ENCODE results near the gene RNLS.

RNLS gene

DNA sequence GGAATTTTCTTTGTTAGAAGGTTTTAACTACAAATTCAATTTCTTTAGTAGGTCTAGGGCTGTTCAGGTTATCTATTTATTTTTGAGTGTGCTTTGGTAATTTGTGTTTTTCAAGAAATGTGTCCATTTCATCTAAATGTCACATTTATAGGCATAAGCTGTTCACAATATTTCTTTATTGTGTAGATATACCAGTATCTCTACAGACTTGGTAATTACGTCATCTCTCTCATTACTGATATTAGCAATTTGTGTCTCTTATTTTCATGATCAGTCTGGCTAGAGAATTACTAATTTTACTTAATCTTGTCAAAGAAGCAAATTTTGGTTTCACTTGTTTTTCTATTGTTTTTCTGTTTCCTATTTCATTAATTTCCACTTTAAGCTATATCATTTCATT lies 152.0 kb downstream of the RNLS start:
- DNase-seq (ENCODE audit: low read depth in 2 of 2) = no peak

DNA sequence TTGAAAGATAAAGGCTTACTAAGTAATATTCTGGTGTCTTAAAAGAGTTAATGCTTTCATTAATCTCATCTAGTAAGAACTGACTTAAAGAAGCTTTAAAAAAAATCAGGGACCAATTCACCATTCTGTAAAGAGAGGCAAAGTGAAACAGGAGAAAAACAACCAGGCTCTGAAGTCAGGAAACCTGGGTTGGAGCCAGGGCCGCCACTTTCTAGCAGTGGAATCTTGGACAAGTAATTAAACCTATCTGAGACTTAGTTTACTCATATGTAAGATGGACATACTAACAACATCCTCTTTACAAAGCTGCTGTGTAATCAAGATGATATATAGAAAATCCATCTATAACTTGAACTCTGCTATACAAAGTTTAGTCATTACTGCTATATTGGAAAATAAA lies 154.1 kb downstream of the RNLS start:
- DNase-seq (ENCODE audit: low read depth in 2 of 2) = no peak

DNA sequence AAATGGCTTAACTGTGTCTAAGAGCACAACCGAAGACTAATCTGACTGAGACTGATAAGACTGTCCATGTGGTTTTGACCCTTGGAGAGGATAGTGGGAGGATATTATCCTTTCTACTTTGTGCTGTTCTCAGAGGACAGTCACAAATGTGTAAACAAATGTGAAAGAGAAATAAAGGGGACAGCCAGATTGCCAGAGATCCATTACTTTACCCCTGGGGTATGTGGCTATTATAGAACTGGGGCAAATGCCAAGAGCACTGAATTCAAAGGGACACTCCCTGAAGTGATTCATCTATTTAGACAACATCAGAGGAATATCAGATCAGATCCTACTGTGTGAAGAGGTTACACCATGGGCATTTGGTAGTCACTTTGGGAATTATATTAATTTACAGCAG lies 154.7 kb downstream of the RNLS start:
- no peak for DNase-seq (ENCODE audit: low read depth in 2 of 2)

DNA sequence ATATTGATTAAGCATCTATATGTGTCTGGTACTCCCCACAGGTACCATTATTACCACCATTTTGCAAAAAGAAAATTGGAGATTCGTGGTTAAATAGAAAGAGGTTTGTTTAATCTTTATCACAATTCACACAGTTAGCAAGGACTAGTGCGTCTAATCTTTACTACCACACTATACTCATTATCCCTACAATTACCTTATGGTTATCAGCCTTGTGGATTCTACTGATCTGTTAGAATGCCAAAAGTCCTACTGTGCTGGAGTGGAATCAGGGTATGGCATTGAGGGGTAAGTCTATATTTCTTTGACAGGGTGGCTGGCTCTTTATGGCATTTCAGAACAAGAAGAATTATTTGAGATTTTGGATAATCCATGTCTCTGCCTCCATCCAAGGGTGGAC lies 156.1 kb downstream of the RNLS start:
- no peak for DNase-seq (ENCODE audit: low read depth in 2 of 2)

DNA sequence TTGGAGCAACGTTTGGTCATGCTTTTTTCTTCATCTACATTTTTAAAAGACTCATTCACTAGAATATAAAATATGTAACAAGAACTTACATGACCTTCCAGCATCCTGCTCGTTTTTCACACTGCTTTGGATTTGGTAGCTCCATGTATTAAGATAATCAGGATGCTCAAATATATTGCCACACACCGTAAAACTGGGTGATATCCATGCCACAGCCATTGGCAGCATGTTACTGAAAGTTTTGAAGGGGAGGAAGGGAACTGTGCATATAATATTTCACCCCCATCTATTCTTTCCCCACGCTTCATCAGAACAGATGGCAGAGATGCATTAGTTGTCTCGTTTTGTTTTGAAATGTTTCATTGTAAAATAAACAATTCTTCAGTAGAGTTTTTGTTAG lies 158.2 kb downstream of the RNLS start:
- DNase-seq (ENCODE audit: low read depth in 2 of 2) = no peak

DNA sequence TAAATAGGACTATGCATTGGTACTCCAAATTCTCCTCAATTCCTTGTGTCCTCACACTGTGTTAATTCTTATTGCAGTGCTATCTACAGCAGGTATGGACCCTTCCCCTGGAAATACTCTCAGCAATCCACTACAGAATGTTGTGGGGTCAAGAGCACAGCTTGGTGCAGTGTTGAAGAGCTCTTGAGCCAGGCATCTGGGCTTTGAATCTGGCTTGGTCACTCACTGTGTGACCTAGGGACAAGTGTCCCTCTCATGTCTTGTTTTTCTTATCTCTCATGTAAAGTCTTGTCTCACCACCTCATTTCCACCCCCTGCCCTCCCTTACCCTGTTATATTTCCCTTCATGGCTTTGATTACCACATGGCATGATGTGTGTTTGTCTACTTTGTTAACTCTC lies 159.4 kb downstream of the RNLS start:
- DNase-seq (ENCODE audit: low read depth in 2 of 2) = no peak

DNA sequence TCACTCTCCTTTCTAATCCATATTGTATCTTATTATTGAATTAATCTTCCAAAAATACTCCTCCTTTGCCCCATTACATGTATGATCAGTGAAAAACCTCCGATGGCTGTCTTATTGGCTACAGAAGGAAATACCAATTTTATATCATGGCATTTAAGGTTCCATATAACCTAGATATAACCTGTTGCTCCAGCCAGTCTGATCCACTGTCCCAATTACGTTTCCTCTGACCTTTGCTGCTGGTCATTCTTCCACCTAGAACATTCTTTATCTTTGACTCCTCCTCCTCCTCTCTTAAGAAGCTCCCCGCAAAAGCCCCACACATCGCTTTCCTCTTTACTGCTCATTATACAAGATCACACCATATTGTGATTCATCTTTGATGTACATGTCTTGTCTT lies 161.5 kb downstream of the RNLS start:
- no peak for DNase-seq (ENCODE audit: low read depth in 2 of 2)

DNA sequence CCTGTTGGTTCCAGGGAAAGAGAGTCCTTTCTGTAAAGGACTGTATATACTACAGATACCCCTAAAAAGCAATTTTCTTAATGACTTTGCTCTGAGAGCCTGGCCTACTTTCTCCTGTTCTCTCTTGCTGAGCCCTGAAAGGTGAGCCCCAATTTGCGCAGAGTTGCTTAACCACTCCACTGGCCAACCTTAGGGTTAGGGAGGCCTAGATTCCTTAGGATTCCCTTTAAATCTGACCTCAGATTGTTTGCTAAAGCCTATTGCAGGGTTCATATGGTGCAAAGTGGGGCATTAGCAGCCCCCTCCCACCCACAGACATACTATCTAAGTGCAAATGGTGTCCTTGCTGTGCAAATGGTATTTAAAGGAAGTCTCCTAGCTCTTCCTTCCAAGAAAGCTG lies 164.2 kb downstream of the RNLS start:
- no peak for DNase-seq (ENCODE audit: low read depth in 2 of 2)

DNA sequence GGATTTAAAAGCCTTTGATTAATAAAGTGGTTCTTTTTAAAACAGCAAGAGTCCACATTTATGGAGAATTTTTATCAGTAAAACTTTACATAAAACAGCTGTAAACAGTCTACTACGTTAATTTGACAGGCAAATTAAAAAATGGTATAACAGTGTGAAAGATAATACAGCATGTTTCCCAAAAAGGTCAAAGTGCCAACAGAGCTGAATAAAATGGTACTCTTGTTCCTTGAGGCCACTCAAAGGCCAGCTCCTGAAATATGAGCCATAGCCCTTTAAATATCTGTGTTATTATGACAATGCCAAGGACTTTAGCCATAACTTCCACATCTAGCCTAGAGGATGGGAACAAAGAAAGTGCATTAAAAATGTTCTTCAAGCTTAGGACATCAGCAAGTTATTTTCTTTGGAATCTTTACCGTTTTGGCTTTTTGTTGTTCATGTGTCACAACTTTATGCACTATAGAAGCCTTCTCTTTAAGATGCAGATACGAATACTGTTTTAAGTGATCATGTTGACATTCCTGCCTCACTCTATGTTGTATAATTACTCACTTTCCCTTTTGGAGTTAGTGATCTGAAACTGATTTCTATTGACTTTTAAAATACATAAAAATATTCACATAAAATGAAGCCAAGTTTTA lies 165.6 kb downstream of the RNLS start:
- no peak for DNase-seq (ENCODE audit: low read depth in 2 of 2)

DNA sequence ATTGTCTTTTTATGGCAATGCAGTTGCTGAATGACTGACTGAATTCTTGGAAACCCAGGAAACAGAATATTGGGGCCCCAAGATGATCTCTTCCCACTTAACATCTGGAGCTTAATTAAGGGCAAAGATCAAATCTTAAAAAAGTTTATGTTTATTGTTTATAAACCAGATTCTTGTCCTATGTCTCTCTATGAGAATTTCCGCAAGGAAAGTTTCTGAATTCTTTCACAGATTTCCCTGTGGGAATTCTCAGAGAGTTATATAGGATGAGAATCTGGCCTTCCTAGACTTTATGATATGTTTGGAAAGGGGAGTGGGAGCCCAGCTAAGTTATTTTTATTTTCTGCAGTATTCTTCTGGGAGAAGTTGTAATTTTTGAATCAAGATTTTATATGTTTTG lies 166.3 kb downstream of the RNLS start:
- no peak for DNase-seq (ENCODE audit: low read depth in 2 of 2)

DNA sequence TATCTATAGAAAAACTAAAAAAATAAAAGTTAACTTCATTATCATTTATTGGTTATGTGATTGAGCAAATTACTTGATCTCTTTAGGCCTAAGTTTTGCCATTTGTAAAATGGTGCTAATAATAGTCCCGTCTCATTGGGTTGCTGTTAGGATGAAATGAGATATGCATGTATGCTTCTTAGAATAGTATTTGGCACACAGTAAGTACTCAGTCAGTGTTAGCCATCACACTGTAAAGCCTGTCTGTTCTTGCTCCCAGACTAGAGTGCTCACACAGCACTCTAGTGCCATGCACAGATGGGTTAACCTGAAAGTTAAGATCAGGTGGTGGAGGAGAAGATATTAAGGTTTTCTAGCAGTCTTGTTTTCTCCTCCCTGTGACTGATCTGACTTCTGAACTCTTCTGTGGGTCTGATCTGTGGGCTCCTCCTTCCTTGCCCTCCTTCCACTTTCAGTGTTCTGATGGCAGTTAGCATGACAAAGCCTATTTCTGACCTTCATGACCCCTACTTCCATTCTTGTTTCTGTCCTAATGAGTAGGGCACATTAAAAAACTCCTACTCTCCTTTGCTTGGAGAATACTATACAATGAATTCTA lies 167.5 kb downstream of the RNLS start:
- no peak for DNase-seq (ENCODE audit: low read depth in 2 of 2)

DNA sequence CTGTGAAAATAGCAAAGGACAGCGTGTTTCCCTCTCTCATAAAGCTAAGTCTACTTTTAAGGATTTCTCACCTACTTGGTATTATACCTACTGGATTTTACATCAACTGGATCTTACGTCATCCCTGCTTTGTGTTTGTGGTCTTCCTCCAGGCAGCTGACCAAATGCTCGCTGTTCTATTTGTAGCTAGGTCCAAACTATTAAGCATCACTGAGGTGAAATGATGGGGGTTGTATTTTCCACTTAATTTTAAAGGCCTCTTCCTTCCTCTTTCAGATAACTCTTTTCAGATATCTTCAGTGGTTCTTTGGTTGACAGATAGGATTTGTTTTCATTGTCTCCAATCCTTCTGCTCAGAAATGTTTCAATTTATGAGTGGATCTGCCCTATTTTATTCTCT lies 169.7 kb downstream of the RNLS start:
- DNase-seq (ENCODE audit: low read depth in 2 of 2) = no peak

DNA sequence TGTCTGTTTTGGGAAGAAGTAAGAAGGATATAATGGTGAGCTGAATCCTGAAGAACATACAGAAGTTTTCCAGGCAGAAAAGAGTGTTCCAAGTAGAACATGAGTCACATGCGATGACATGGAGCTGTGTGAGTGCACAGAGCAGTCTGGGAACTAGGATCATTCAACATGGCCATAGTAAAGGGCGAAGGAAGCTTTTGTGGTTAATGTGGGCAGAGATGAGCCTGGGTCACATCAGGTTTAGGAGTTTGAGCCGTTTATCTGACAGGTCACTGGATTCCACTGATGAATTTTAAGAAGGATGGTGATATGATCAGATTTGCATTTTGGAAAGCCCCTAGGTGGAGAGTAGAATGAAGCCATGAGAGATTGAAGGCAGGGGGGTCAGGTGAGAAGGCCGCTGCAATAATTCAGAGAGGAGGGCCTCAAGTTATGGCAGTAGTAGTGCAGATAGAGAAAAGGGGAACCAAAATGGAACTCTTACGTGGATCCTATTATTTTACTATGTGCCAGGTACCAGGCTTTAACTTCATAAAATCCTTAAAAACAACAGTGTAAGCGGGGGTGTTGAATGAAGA lies 171.3 kb downstream of the RNLS start:
- DNase-seq (ENCODE audit: low read depth in 2 of 2) = no peak

DNA sequence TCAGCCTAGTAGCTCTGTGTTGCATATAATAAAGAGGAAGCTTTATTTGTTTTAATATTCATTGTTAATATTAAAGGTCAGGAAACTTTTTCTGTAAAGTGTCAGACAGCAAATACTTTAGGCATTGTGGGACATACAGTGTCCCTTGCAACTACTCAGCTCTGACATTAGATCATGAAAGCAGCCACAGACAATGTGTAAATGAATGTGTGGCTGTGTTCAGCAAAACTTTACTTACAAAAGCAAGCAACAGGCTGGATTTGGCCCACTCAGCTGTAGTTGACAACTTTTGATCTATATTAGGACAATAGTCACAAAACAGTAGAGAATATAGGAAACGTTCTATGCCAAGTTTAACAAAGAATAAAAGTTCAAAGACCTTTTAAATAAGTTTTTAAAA lies 173.3 kb downstream of the RNLS start:
- no peak for DNase-seq (ENCODE audit: low read depth in 2 of 2)

DNA sequence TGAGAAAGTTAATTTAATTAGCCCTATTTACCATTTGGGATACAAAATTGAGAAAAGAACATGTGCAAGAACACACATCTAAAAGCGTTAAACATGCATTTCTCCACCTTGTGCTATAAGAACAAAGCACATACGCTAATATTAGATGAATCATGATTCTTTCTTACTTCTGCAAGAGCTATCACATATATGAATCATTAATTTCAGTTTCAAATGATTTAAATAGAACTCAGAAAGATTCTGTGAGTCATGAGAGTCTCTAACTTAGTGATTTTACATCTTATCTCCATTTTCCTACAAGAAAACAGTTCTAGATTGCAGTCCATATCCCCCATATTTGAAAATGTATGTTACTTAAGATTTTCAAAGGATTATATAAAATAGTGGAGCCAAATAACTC lies 173.9 kb downstream of the RNLS start:
- DNase-seq (ENCODE audit: low read depth in 2 of 2) = no peak

DNA sequence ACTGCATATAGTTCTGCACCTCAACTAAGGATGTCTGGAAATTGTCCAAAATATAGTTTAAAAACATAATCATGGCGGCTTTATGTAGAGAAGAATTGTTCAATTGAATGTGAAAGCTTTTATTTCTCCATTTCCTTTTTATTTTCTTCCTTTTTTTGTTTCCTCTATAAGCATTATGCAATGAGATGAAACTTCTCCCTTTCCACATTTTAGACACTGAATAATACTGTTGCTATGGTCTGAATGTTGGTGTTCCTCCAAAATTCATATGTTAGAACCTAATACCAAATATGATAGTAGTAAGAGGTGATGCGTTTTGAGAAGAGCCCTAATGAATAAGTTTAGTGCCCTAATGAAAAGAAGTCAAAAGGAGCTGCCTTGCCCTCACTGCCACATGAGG lies 175.0 kb downstream of the RNLS start:
- DNase-seq (ENCODE audit: low read depth in 2 of 2) = no peak

DNA sequence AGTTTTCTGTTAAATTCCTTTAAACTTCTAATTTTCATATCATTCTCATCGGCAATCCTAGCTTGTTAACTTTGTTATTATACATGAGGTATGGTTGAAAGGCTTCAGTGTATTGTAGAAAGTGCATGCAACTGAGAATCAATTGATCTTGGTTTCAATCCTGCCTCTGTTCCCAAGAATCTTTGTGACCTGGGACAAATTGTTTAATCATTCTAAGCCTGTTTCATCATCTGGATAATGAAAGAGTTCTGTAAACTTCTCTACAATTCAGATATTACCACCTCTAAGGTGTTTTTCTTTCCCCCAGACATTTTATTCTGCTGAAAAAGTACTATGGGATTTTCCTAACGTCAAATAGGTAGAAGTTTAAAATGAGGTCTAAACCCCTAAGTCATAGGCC lies 179.0 kb downstream of the RNLS start:
- no peak for DNase-seq (ENCODE audit: low read depth in 2 of 2)

DNA sequence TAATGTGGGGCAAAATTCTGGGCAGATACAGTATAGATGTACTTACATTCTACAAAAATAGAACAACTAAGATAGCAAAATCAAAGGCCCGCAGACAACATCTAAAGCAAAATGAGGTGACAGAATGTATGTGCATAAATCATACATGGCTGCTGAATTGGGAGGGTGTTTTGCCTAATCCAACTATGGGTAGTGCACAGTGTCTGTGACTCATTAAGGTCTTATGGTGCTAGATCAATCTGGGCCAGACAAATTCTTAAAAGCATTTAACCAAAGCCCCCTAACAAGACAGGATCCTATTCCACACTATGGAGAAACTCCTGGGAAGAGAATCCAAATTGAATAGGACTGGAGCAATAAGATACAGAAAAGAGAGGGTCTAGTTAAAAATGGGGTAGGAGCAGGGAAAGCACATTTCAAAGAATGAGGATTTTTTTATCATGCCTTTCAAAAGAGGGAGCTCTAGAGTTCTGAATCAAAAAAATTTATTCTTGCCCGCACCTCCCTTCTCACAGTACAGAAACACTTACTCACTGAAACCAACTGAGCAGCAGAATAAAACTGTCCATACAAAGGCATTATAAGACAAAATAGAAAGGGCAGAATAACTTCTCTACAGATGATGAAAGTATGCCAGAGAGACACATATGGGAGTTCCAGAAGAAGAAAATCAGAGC lies 181.3 kb downstream of the RNLS start:
- DNase-seq (ENCODE audit: low read depth in 2 of 2) = no peak

DNA sequence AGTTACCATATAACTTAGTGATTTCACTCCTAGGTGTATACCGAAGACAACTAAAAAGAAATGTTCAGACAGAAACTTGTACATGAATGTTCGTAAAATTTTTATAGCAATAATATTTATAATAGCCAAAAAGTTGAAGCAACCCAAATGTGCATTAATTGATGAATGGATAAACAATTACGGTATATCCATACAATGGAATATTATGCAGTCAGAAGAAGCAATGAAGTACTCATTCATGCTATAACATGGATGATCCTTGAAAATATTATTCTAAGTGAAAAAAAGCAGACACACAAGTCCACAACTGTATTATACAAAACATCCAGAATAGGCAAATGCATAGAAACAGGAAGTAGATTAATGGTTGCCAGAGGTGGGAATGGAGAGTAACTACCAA lies 183.9 kb downstream of the RNLS start:
- DNase-seq (ENCODE audit: low read depth in 2 of 2) = no peak

DNA sequence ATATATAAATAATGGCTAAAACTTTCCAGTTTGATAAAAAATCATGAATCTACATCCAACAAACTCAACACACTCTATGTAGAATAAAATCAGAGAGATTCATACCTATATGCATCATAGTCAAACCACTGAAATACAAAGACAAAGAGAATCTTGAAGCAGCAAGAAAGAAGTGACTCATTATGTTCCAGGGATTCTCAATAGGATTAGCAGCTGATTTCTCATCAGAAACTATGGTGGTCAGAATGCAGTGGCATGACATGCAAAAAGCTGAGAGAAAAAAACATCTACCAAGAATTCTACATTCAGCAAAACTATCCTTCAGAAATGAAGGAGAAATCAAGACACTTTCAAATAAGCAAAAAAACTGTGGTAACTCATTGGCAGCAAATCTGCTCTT lies 187.4 kb downstream of the RNLS start:
- DNase-seq (ENCODE audit: low read depth in 2 of 2) = no peak

DNA sequence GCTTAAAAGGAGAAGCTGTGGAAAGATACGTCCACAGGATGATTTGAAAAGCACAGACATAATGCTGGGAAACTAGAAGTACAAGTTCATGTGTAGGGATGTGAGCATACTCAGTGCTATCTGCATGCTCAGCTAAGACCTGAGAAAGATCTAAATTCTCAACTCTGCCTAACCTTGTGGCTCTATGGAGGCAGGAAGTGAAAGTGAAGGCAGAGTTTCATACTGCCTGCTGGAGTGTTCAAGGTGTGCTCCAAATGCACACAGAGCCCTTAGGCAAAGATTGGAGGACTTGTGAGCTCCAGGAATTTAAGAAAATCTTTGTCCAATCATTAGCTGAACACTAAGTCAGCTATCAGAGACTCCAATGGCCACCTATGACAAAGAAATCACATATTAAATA lies 190.9 kb downstream of the RNLS start:
- no peak for DNase-seq (ENCODE audit: low read depth in 2 of 2)

DNA sequence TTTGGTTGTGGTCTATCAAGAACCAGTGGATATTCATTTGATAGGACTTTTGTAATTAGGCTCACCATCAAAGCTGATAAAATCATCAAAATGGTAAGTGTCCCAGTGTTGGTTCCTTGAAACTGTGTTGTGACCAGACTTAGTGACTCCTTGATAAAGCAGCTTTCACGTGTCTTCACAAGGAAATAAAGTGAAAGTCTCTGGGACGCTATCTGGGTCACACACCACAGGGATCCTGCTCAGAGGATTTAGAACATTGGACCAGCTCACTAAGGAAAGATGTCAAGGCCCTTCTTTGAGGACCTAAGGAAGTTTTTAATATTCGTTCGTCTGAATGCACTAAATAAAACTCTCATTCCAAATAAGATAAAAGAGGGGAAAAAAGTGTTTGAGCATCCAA lies 193.1 kb downstream of the RNLS start:
- no peak for DNase-seq (ENCODE audit: low read depth in 2 of 2)

DNA sequence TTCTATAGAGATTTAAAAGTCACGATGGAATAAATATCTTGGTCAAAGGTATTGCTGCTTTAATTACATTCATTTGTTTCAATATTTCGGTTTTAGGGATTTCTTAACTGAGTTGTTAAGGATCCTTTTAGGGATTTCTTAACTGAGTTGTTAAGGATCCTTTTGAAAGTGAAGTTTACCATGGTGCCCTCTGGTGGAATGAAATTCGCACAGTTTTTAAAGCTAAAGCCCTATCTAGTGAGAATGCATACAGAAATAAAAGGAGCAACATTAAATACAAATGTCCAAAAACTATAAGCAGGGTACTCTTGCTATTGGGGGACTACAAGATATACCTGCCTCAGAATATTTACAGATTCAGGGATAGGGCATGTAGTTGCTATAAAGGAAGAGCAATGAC lies 193.7 kb downstream of the RNLS start:
- DNase-seq (ENCODE audit: low read depth in 2 of 2) = no peak
